Uterus (tissue), 2 donors: Measurements from ENCODE around the gene LYSMD3.

Experiments used
- CTCF ChIP-seq, 4 experiments: fragments of 200-600 bp in 2 of 4; fragments of 450-650 bp in 2 of 4; sonication (generic) in 2 of 4; IDR thresholded peaks; one replicate each; pipeline ENCODE4 v1.5.1; 2016 to 2019; ENCODE audit warnings: antibody characterized with exemption in 4 of 4, mild to moderate bottlenecking in 2 of 4, moderate library complexity in 1 of 4
- POLR2A ChIP-seq, 2 donors: fragments of 450-650 bp; IDR thresholded peaks; one replicate each; pipeline ENCODE4 v1.6.1; 2016; ENCODE audit warnings: antibody characterized with exemption in 2 of 2, mild to moderate bottlenecking in 1 of 2, moderate library complexity in 1 of 2

GRCh38 chr5:90476391-90476790, 53.0 kb downstream of the LYSMD3 start:
- no peak for TF ChIP-seq CTCF (IDR thresholded peaks at IDR 0.05)
- no peak for TF ChIP-seq POLR2A (IDR thresholded peaks at IDR 0.05)
